Measurements from ENCODE around the gene RPL36A.

The RPL36A gene

DNA sequence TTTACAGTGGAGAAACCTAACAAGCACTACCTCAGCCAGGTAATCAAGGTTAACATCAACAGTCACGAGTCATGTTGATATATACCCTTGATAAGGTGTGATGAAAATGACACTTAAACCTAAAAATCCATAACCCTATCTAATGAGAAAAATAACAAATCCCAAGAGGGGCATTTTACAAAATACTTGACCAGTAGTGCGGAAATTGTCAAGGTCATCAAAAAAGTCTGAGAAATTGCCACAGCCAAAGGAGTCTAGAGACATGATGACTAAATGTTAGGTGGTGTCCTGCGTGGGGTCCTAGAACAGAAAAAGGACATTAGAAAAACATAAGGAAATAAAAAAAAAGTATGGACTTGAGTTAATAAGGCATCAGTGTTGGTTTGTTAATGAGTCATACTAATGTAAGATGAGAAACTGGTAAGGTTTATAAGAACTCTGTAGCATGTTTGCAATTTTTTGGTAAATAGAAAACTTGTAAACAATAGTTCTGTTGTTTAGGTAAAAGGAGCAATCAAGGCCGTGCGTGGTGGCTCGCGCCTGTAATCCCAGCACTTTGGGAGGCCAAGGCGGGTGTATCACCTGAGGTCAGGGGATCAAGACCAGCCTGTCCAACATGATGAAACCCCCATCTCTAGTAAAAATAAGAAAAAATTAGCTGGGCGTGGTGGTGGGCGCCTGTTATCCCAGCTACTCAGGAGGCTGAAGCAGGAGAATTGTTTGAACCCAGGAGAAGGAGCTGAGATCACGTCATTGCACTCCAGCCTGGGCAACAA is 2.9 kb downstream of the RPL36A start:
- no peak for DNase-seq (ENCODE audit: low spot score)

DNA sequence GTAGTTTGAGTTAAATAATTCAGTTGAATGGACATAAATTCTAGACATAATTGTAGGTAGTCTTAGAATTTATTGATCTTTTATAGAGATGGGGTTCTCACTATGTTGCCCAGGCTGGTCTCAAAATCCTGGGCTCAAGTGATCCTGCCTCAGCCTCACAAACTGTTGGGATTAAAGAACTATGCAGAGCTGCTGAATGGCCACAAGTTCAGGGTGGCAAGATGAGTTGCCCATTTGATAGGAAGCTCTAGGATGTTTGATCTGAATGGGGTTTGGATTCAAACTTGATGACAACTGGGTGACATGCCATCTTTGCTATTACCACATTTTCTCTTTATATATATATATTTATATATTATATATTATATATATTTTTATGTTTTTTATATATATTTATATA is 3.6 kb downstream of the RPL36A start:
- no peak for DNase-seq (ENCODE audit: low spot score)

DNA sequence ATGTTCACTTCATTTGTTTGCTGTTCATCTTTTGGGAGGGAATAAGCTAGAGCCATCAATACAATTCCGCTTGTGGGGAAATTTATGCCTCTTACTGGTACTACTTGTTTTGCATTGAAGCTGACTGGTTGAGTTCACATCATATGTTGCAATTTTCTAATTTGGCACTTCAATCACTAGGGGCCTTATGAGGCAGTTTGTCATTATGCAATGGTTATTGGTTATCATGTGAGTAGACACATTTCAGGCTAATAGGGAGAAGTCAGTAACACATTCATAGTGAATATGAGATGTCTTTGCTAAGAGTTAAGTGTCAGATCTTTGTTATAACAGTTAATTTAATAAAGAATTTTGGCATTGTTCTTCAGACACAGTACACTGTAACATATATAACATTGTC is 5.0 kb downstream of the RPL36A start:
- no peak for DNase-seq (ENCODE audit: low spot score)

DNA sequence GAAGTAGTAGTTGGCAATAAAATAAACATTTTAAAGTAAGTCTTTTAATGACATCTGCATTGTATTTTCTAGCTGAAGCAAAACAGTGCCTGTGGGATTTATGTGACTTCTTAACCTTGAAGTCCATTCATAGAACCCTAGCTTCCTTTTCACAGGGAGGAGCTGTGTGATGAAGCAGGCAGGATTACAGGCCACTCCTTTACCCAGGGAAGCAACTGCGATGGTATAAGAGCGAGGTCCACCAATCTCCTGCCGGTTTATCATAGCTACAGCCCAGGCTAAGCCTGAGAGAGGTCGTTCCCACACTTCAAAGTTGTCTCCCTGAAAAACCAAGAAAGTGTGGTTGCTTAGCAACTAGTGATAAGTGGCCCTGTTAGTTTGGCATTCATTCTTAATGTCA is 7.0 kb downstream of the RPL36A start:
- no peak for DNase-seq (ENCODE audit: low spot score)

GRCh38 chrX:101398694-101399093 is 7.9 kb downstream of the RPL36A start:
- no peak for DNase-seq (ENCODE audit: low spot score)

DNA sequence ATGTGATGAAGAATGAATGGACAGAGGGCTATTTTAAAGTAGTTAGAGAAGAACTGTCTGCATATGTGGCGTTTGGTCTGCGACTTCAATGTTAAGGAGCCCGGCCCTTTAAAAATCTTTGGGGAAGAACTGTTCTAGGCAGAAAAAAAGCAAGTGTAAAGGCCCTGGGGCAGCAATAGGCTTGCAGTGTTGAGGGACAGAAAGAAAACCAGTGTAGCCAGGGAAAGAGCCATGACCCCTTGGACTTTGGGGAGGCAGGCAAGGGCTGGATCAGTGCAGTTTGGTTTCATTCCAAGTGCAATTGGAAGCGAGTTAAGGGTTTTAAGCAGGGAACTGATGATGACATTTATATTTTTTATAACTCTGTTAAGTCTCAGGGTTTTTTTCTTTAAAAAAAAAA is 9.0 kb downstream of the RPL36A start:
- no peak for DNase-seq (ENCODE audit: low spot score)

- no peak for DNase-seq (ENCODE audit: low spot score)
Observed at GRCh38 chrX:101407167-101407747, 16.4 kb downstream of the RPL36A start.

- peak; percentile 92 for DNase-seq (ENCODE audit: low spot score)
Observed at GRCh38 chrX:101407748-101408531, 17.1 kb downstream of the RPL36A start, which contains the start of the genes GLA and HNRNPH2. Gene GLA, minus strand, starts transcription at chrX:101407925. Its CDS starts 22 bp downstream, at chrX:101407903. Gene HNRNPH2, plus strand, starts transcription at chrX:101408222. Its CDS starts 3,767 bp downstream, at chrX:101411989.

DNA sequence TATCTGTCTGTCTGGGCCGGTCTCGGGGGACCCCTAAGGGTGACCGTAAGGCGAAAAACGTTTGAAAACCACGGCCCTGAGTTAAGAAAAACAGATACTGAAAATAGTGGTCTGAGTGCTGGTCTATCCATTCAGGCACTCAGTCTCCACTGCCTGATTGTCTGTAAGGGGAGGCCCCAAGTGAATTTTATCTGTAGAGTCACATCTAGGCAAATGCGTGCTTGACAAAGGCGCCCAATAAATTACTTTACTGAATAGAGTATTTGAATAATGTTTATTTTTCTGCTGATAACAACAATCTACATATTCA is 17.7 kb downstream of the RPL36A start:
- DNase-seq (ENCODE audit: low spot score) = no peak

DNA sequence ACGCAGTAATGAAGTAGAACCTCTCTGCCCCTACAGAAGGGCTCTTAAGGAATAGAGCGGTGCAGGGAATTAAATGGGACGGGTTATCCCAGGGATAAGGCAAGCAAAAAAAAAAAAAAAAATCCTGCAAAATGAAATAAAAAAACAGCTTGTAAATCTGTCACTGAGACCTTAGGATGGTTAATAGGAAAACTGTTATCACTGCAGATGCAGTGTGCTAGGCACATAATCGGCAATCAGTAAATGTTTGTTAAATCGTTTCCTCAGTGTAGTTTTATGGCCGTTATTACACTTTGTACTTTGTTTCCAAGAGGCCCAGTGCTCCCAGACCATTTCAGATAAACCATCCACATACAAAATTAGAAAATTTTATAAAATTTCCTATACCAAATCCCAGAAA is 18.2 kb downstream of the RPL36A start:
- no peak for DNase-seq (ENCODE audit: low spot score)

GRCh38 chrX:101410461-101410860 is 19.6 kb downstream of the RPL36A start:
- no peak for DNase-seq (ENCODE audit: low spot score)

DNA sequence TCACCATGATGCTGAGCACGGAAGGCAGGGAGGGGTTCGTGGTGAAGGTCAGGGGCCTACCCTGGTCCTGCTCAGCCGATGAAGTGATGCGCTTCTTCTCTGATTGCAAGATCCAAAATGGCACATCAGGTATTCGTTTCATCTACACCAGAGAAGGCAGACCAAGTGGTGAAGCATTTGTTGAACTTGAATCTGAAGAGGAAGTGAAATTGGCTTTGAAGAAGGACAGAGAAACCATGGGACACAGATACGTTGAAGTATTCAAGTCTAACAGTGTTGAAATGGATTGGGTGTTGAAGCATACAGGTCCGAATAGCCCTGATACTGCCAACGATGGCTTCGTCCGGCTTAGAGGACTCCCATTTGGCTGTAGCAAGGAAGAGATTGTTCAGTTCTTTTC is 21.2 kb downstream of the RPL36A start:
- DNase-seq (ENCODE audit: low spot score) = no peak

GRCh38 chrX:101415180-101416145 is 24.7 kb downstream of the RPL36A start:
- peak; percentile 68 for DNase-seq (ENCODE audit: low spot score)

- no peak for DNase-seq (ENCODE audit: low spot score)
Observed at GRCh38 chrX:101416691-101417090, 25.9 kb downstream of the RPL36A start.

DNA sequence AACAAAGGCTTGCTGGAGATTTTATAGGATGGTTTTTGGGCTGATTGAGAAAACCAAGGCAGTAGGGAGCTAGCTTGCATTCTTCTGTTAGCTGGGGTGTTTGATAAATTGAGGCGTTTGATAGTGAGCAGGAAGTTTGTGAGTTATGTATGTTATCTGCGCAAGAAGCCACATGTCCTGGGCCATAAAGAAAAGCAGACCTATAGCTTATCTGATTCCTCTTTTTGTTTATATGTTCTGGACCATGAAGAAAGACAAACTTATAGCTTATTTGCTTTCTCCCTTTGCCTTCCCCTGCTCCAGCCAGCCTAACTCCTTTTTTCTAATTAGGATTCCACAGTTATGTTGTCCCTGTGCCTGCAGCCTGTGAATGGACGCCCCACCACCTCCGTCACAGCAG is 26.4 kb downstream of the RPL36A start:
- no peak for DNase-seq (ENCODE audit: low spot score)

GRCh38 chrX:101417981-101418841 is 27.4 kb downstream of the RPL36A start:
- DNase-seq (ENCODE audit: low spot score) = peak; percentile 38

GRCh38 chrX:101419489-101419888 is 28.7 kb downstream of the RPL36A start:
- no peak for DNase-seq (ENCODE audit: low spot score)

- DNase-seq (ENCODE audit: low spot score) = no peak
Observed at GRCh38 chrX:101427954-101428353, 37.1 kb downstream of the RPL36A start.

- peak; percentile 42 for DNase-seq (ENCODE audit: low spot score)
Observed at GRCh38 chrX:101429934-101430333, 39.1 kb downstream of the RPL36A start.

GRCh38 chrX:101430457-101431078 is 39.8 kb downstream of the RPL36A start:
- peak; percentile 63 for DNase-seq (ENCODE audit: low spot score)
